ENCODE results near the gene KIF18B. TPM values are rescaled to one million over a fixed set of nuclear protein-coding genes. Genes with fewer than 3 reads are reported as not detected.

Gene KIF18B
- total and polyA plus RNA-seq, 2 donors (not counting 3 experiments of a cell fraction or from before 2014, with no cell fraction given): 24.5 to 50.3 TPM

DNA sequence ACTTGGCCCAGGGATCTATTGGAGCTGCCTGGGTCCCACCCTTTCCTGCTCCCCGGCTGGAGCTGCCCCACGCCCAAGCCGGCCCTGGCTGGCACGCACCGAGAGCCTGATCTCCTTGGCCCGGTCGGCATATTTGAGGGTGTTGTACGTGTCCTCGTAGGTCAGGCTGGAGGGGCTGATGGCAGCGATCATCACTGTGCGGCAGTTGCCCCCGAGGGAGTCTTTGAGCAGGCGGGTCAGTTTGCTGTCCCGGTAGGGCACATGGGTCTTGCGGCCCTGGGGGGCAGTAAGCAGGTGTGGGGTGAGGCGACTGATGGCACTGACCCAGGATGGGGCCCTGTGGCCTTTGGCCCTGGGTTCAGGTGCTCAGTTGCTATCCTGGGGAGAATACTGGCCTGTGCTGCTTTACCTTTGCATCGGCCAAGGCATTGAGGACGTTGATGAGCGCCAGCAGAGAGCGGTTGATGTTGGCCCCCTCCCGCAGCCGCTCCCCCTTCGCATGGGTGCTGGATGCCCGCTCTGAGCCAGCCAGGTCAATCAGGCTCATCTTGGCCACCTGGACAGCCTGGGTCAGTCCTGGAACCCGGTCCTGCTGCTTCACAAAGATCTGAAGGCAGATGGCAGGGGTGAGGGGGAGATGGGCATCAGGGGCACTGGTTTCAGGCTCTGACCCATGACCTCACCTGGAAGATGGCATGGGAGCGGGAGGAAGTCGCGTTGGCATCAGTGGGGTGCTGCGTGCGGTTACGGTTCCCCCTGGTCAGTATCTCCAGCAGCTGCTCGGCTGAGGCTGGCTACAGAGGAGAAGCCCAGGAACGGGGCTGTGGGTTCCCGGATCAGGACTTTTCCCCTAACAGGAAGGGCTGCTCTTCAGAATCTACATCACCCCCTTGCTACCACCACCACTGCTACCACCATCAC lies 13.5 kb downstream of the KIF18B start:
- no peak for FAIRE-seq
- BruUV-seq (replicated peaks): TSS peak; percentile 6

More for the DNA sequence above, 13.5 kb downstream of the KIF18B start:
- H3K9me1 ChIP-seq (replicated peaks; ENCODE audit: control insufficient read depth, extremely low read depth, insufficient read depth, low read length): no peaks in the 10 kb centered on the region
- H3K4me2 ChIP-seq (ENCODE audit: insufficient read depth, low read length): no peak overlapping the region
- H3K79me2 ChIP-seq (ENCODE audit: control insufficient read depth, insufficient read depth, low read length): peaks cover 23% of the 10 kb centered on the region
- intact Hi-C loops (cut with micrococcal nuclease) (no loop called here), dilution Hi-C loops (cut with MboI; ENCODE audit: extremely low pct_ligation_motif_present, low sequenced_read_pairs) (no loop called here)
- no peak overlapping the region for H3K4me3 ChIP-seq (replicated peaks in 1 of 3; ENCODE audit: insufficient read depth in 1 of 3, low read depth in 1 of 3, low read length in 3 of 3)
- H3K27me3 ChIP-seq (ENCODE audit: control insufficient read depth in 2 of 2, insufficient read depth in 2 of 2, low read length in 2 of 2): no peaks in the 10 kb centered on the region
- no peaks in the 10 kb centered on the region for H3K9me3 ChIP-seq (replicated peaks; ENCODE audit: control insufficient read depth, insufficient read depth, low read length)
- no peak for TF ChIP-seq POLR2AphosphoS5 (IDR thresholded peaks at IDR 0.05; ENCODE audit: insufficient read depth, low read depth, low read length)
- no peak for TF ChIP-seq GATA2 (IDR thresholded peaks at IDR 0.05; ENCODE audit: insufficient read depth, insufficient read length, low read depth, low read length)
- no peak for TF ChIP-seq EZH2 (IDR thresholded peaks at IDR 0.05; ENCODE audit: borderline replicate concordance, low read depth, low read length, severe bottlenecking)
- no peak for TF ChIP-seq MYC (IDR thresholded peaks at IDR 0.05; ENCODE audit: low read depth, low read length)
- TF ChIP-seq JUN (IDR thresholded peaks at IDR 0.05; ENCODE audit: borderline replicate concordance, insufficient read depth, insufficient read length, low read depth): no peak
- no peak for TF ChIP-seq POLR2A (IDR thresholded peaks at IDR 0.05; ENCODE audit: low read depth, low read length)
- TF ChIP-seq FOS (IDR thresholded peaks at IDR 0.05; ENCODE audit: borderline replicate concordance, insufficient read depth, low read length): no peak
- TF ChIP-seq, protein P1, sequence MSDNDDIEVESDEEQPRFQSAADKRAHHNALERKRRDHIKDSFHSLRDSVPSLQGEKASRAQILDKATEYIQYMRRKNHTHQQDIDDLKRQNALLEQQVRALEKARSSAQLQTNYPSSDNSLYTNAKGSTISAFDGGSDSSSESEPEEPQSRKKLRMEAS (IDR thresholded peaks at IDR 0.05; ENCODE audit: insufficient read depth, insufficient read length): no peak
- TF ChIP-seq, protein P2, sequence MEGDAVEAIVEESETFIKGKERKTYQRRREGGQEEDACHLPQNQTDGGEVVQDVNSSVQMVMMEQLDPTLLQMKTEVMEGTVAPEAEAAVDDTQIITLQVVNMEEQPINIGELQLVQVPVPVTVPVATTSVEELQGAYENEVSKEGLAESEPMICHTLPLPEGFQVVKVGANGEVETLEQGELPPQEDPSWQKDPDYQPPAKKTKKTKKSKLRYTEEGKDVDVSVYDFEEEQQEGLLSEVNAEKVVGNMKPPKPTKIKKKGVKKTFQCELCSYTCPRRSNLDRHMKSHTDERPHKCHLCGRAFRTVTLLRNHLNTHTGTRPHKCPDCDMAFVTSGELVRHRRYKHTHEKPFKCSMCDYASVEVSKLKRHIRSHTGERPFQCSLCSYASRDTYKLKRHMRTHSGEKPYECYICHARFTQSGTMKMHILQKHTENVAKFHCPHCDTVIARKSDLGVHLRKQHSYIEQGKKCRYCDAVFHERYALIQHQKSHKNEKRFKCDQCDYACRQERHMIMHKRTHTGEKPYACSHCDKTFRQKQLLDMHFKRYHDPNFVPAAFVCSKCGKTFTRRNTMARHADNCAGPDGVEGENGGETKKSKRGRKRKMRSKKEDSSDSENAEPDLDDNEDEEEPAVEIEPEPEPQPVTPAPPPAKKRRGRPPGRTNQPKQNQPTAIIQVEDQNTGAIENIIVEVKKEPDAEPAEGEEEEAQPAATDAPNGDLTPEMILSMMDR (IDR thresholded peaks at IDR 0.05; ENCODE audit: extremely low read depth in 1 of 2, insufficient read depth in 1 of 2, low read depth in 1 of 2, low read length in 2 of 2): no peak
- ChIA-PET CTCF (interaction anchor here (0.6 to 1.2 kb wide), 2 partner anchors 14 kb away, joined by 3 to 6 read pairs; no protein-coding TSS in a partner anchor), POLR2A (no interaction called here)
- H3K4me1 ChIP-seq (ENCODE audit: control insufficient read depth, extremely low read depth, insufficient read depth, low read length): no peaks in the 10 kb centered on the region
- H3K9ac ChIP-seq (replicated peaks; ENCODE audit: extremely low read depth, insufficient read depth, low read length): no peak overlapping the region
- no peak for DNase-seq (ENCODE audit: low read depth, low spot score)
- H4K20me1 ChIP-seq (replicated peaks; ENCODE audit: control insufficient read depth, extremely low read depth, insufficient read depth, low read length): no peaks in the 10 kb centered on the region
- H3K36me3 ChIP-seq (ENCODE audit: control insufficient read depth in 2 of 2, extremely low read depth in 1 of 2, insufficient read depth in 2 of 2, low read length in 2 of 2): peaks cover 8 to 11% of the 10 kb centered on the region in 2 experiments
- no peak overlapping the region for H3K27ac ChIP-seq (ENCODE audit: insufficient read depth, low read depth, low read length)
- H2AFZ ChIP-seq (ENCODE audit: low read depth, low read length): no peak overlapping the region

Data from endothelial cell of umbilical vein (primary cell).